Measurements from ENCODE around the gene FRAT1. TPM values are rescaled to one million over a fixed set of nuclear protein-coding genes. Genes with fewer than 3 reads are reported as not detected.

The FRAT1 gene
- polyA plus RNA-seq, 1 donor (not counting 4 experiments of a cell fraction or from before 2014, with no cell fraction given), result 0.34 TPM

DNA sequence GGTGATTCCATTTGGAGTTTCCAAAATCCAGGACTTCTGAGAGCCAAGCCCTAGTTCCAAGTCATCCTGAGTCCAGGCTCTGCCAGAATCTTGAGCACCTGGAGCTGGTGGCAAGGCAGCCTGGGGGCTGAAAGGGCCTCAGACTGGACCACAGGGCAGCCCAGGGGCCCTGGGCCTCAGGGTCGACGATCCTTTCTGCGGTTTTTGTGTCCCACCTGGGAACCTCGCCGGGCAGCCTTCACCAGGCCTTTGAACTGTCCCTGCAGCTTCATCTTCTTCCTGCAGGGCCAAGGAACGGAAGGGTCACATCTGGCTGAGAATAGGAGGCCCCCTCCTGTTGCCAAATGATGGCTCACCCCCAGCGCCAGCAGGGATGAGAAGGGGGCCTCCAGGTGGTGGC, 37.8 kb downstream of the FRAT1 start:
- H3K79me2 ChIP-seq (ENCODE audit: control insufficient read depth, insufficient read depth, low read length), result no peaks in the 10 kb centered on the region
- FAIRE-seq, result no peak
- TF ChIP-seq CTCF (optimal IDR thresholded peaks at IDR 0.05 in 1 of 3, IDR thresholded peaks at IDR 0.05 in 1 of 3, conservative IDR thresholded peaks at IDR 0.05 in 1 of 3; ENCODE audit: extremely low read depth in 1 of 3, insufficient read depth in 2 of 3, low read length in 3 of 3), result no peak
- no peak for TF ChIP-seq EZH2 (IDR thresholded peaks at IDR 0.05; ENCODE audit: low read length)
- DNase-seq (ENCODE audit: low read depth, low spot score), result no peak
- H3K27me3 ChIP-seq (ENCODE audit: control insufficient read depth, extremely low read depth, insufficient read depth, low read length), result no peaks in the 10 kb centered on the region
- peaks cover 2% of the 10 kb centered on the region for H3K9me1 ChIP-seq (ENCODE audit: control insufficient read depth, extremely low read depth, insufficient read depth, low read length)
- peaks cover 5% of the 10 kb centered on the region for H3K4me1 ChIP-seq (ENCODE audit: control insufficient read depth, extremely low read depth, insufficient read depth, low read length)
- H3K4me2 ChIP-seq (ENCODE audit: control insufficient read depth, extremely low read depth, insufficient read depth, low read depth, low read length), result no peak overlapping the region
- H4K20me1 ChIP-seq (ENCODE audit: control insufficient read depth, extremely low read depth, insufficient read depth, low read length), result no peaks in the 10 kb centered on the region
- no peak overlapping the region for H3K4me3 ChIP-seq (ENCODE audit: control insufficient read depth in 2 of 3, extremely low read depth in 1 of 3, insufficient read depth in 2 of 3, low read depth in 1 of 3, low read length in 3 of 3)
- no peaks in the 10 kb centered on the region for H3K9me3 ChIP-seq (ENCODE audit: control insufficient read depth, low read depth, low read length)
- H3K9ac ChIP-seq (ENCODE audit: control insufficient read depth, extremely low read depth, insufficient read depth, low read length), result no peak overlapping the region
- dilution Hi-C loops (cut with MboI; ENCODE audit: extremely low pct_ligation_motif_present, low sequenced_read_pairs), result no loop called here
- no peak overlapping the region for H3K27ac ChIP-seq (ENCODE audit: control insufficient read depth, insufficient read depth, low read length)
- H2AFZ ChIP-seq (ENCODE audit: control insufficient read depth, low read length), result no peak overlapping the region
- H3K36me3 ChIP-seq (ENCODE audit: control insufficient read depth in 2 of 2, extremely low read depth in 1 of 2, insufficient read depth in 2 of 2, low read length in 2 of 2), result peaks cover 39 to 48% of the 10 kb centered on the region in 2 experiments

- Histone ChIP-seq H3K4me1 (ENCODE audit: control insufficient read depth, extremely low read depth, insufficient read depth, low read length) (peaks cover 5% of the 10 kb centered on the region), H3K27ac (ENCODE audit: control insufficient read depth, insufficient read depth, low read length) (no peak overlapping the region), H3K9me1 (ENCODE audit: control insufficient read depth, extremely low read depth, insufficient read depth, low read length) (peaks cover 2% of the 10 kb centered on the region), H2AFZ (ENCODE audit: control insufficient read depth, low read length) (no peak overlapping the region), H3K4me2 (ENCODE audit: control insufficient read depth, extremely low read depth, insufficient read depth, low read depth, low read length) (no peak overlapping the region), H4K20me1 (ENCODE audit: control insufficient read depth, extremely low read depth, insufficient read depth, low read length) (no peaks in the 10 kb centered on the region), H3K36me3 (ENCODE audit: control insufficient read depth in 2 of 2, extremely low read depth in 1 of 2, insufficient read depth in 2 of 2, low read length in 2 of 2) (peaks cover 43 to 52% of the 10 kb centered on the region in 2 experiments), H3K9ac (ENCODE audit: control insufficient read depth, extremely low read depth, insufficient read depth, low read length) (no peak overlapping the region), H3K4me3 (ENCODE audit: control insufficient read depth in 2 of 3, extremely low read depth in 1 of 3, insufficient read depth in 2 of 3, low read depth in 1 of 3, low read length in 3 of 3) (no peak overlapping the region), H3K27me3 (ENCODE audit: control insufficient read depth, extremely low read depth, insufficient read depth, low read length) (no peaks in the 10 kb centered on the region), H3K9me3 (ENCODE audit: control insufficient read depth, low read depth, low read length) (no peaks in the 10 kb centered on the region), H3K79me2 (ENCODE audit: control insufficient read depth, insufficient read depth, low read length) (no peaks in the 10 kb centered on the region)
- TF ChIP-seq EZH2 (IDR thresholded peaks at IDR 0.05; ENCODE audit: low read length), result no peak
- TF ChIP-seq CTCF (optimal IDR thresholded peaks at IDR 0.05 in 1 of 3, IDR thresholded peaks at IDR 0.05 in 1 of 3, conservative IDR thresholded peaks at IDR 0.05 in 1 of 3; ENCODE audit: extremely low read depth in 1 of 3, insufficient read depth in 2 of 3, low read length in 3 of 3), result no peak
- dilution Hi-C loops (cut with MboI; ENCODE audit: extremely low pct_ligation_motif_present, low sequenced_read_pairs), result no loop called here
- no peak for DNase-seq (ENCODE audit: low read depth, low spot score)
- no peak for FAIRE-seq
Measured at GRCh38 chr10:97358349-97358748, 39.3 kb downstream of the FRAT1 start.
